ENCODE results near the gene GCN1.

The GCN1 gene

GRCh38 chr12:120145164-120145563 is 49.4 kb downstream of the GCN1 start:
- in situ Hi-C loops (cut with HindIII; ENCODE audit: low sequenced_read_pairs), result no loop called here

GRCh38 chr12:120144215-120144614 is 50.3 kb downstream of the GCN1 start:
- in situ Hi-C loops (cut with HindIII; ENCODE audit: low sequenced_read_pairs), result no loop called here

- in situ Hi-C loops (cut with HindIII; ENCODE audit: low sequenced_read_pairs), result no loop called here
These were observed 52.2 kb downstream of the GCN1 start for GRCh38 chr12:120142231-120142877.

- in situ Hi-C loops (cut with HindIII; ENCODE audit: low sequenced_read_pairs), result no loop called here
These were observed 53.2 kb downstream of the GCN1 start for GRCh38 chr12:120141336-120141735.

GRCh38 chr12:120140603-120141002 is 53.9 kb downstream of the GCN1 start:
- in situ Hi-C loops (cut with HindIII; ENCODE audit: low sequenced_read_pairs), result no loop called here

- in situ Hi-C loops (cut with HindIII; ENCODE audit: low sequenced_read_pairs), result no loop called here
These were observed 54.6 kb downstream of the GCN1 start for GRCh38 chr12:120139958-120140357.

- in situ Hi-C loops (cut with HindIII; ENCODE audit: low sequenced_read_pairs), result no loop called here
These were observed 56.1 kb downstream of the GCN1 start for GRCh38 chr12:120138366-120138765.

GRCh38 chr12:120137833-120138232 is 56.7 kb downstream of the GCN1 start:
- in situ Hi-C loops (cut with HindIII; ENCODE audit: low sequenced_read_pairs), result no loop called here

GRCh38 chr12:120136093-120136770 is 58.3 kb downstream of the GCN1 start:
- in situ Hi-C loops (cut with HindIII; ENCODE audit: low sequenced_read_pairs), result no loop called here

- in situ Hi-C loops (cut with HindIII; ENCODE audit: low sequenced_read_pairs), result no loop called here
These were observed 60.1 kb downstream of the GCN1 start for GRCh38 chr12:120134307-120134980.

- in situ Hi-C loops (cut with HindIII; ENCODE audit: low sequenced_read_pairs), result no loop called here
These were observed 61.6 kb downstream of the GCN1 start for GRCh38 chr12:120132863-120133385.

GRCh38 chr12:120132054-120132836 is 62.3 kb downstream of the GCN1 start:
- in situ Hi-C loops (cut with HindIII; ENCODE audit: low sequenced_read_pairs), result no loop called here

GRCh38 chr12:120131116-120131515 is 63.4 kb downstream of the GCN1 start:
- in situ Hi-C loops (cut with HindIII; ENCODE audit: low sequenced_read_pairs), result no loop called here

- in situ Hi-C loops (cut with HindIII; ENCODE audit: low sequenced_read_pairs), result no loop called here
These were observed 64.5 kb downstream of the GCN1 start for GRCh38 chr12:120130011-120130410.

- in situ Hi-C loops (cut with HindIII; ENCODE audit: low sequenced_read_pairs), result no loop called here
These were observed 67.9 kb downstream of the GCN1 start for GRCh38 chr12:120126635-120127005.

- in situ Hi-C loops (cut with HindIII; ENCODE audit: low sequenced_read_pairs), result no loop called here
These were observed 68.5 kb downstream of the GCN1 start for GRCh38 chr12:120125792-120126634.

- in situ Hi-C loops (cut with HindIII; ENCODE audit: low sequenced_read_pairs), result no loop called here
These were observed 69.5 kb downstream of the GCN1 start for GRCh38 chr12:120125029-120125428.

GRCh38 chr12:120121766-120122293 is 72.7 kb downstream of the GCN1 start:
- in situ Hi-C loops (cut with HindIII; ENCODE audit: low sequenced_read_pairs), result no loop called here

GRCh38 chr12:120121343-120121742 is 73.2 kb downstream of the GCN1 start:
- in situ Hi-C loops (cut with HindIII; ENCODE audit: low sequenced_read_pairs), result no loop called here

All from endothelial cell of hepatic sinusoid (primary cell).